Activated T-cell treated with anti-CD3 and anti-CD28 coated beads, Interleukin-2, amount 50 U/mL, for 4 hours (primary cell): Measurements from ENCODE around the gene CLASP1. TPM values are rescaled to one million over a fixed set of nuclear protein-coding genes. Genes with fewer than 3 reads are reported as not detected.
"Not testable (repeated sequence)": the region's sequence is repeated elsewhere in the genome, so short reads cannot be mapped to it uniquely, and the experiment has no call there.

Source experiments
- ATAC-seq, 2 donors: fragments of 200-7000 bp; cut with Tn5 transposase; one replicate each; pipeline ENCODE4 v1.10.0; 2021
- DNase-seq: peaks from one replicate; pipeline ENCODE4 v3.0.0-alpha.2; 2020
- H3K27me3 Mint-ChIP-seq: one replicate; pipeline ENCODE4 v1.8.0; 2021; ENCODE audit warnings: low read depth, mixed read lengths
- H3K36me3 Mint-ChIP-seq: one replicate; pipeline ENCODE4 v1.8.0; 2022; ENCODE audit warnings: mixed read lengths; ENCODE audit not compliant: insufficient read depth
- H3K4me1 Mint-ChIP-seq: one replicate; pipeline ENCODE4 v1.8.0; 2021; ENCODE audit warnings: low read depth, mixed read lengths
- H3K4me3 Mint-ChIP-seq: one replicate; pipeline ENCODE4 v1.8.0; 2021; ENCODE audit warnings: mild to moderate bottlenecking, moderate library complexity, mixed read lengths
- H3K9me3 Mint-ChIP-seq: one replicate; pipeline ENCODE4 v1.8.0; 2021; ENCODE audit warnings: mixed read lengths
- total RNA-seq, 3 donors: library from RNA; stranded (reverse); gene quantifications; one replicate each; pipeline ENCODE4 v1.2.1, GENCODE V29; 2021

Gene CLASP1
- total RNA-seq, 3 donors from 2014 or later = 48.3 to 68.2 (median 63.2) TPM

- not testable (repeated sequence) for H3K9me3 Mint-ChIP-seq, ATAC-seq, DNase-seq, H3K4me3 Mint-ChIP-seq, H3K4me1 Mint-ChIP-seq, H3K27me3 Mint-ChIP-seq
- H3K36me3 Mint-ChIP-seq = peaks cover 54% of the 10 kb centered on the region
These were observed 274.7 kb downstream of the CLASP1 start for GRCh38 chr2:121374412-121375075.

DNA sequence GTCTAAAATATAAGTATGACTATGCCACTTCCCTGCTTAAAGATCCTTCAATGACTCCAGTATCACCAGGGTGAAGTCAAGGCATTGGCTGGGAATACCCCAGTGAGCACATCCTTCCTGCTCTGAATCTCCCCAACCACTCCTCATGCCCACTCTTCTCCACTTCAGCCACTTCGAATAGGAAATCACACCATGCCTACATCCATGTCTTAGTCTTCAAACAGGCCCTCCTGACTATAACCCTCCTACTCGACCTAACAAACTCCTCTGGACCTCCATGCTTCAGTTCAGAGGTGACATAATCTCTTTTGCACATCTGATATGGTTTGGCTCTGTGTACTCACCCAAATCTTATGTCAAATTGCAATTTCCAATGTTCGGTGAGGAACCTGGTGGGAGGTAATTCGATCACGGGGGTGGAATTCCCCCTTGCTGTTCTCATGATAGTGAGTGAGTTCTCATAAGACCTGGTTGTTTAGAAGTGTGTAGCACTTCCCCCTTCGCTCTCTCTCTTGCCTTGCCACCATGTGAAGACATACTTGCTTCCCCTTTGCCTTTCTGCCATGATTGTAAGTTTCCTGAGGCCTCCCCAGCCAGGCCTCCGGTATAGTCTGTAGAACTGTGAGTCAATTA is 276.4 kb downstream of the CLASP1 start:
- peaks cover 52% of the 10 kb centered on the region for H3K36me3 Mint-ChIP-seq
- H3K4me3 Mint-ChIP-seq = no peak overlapping the region
- DNase-seq (no peak), ATAC-seq (no peak)
- no peaks in the 10 kb centered on the region for H3K4me1 Mint-ChIP-seq
- no peaks in the 10 kb centered on the region for H3K27me3 Mint-ChIP-seq
- no peaks in the 10 kb centered on the region for H3K9me3 Mint-ChIP-seq

GRCh38 chr2:121372082-121372481 is 277.2 kb downstream of the CLASP1 start:
- peaks cover 49% of the 10 kb centered on the region for H3K36me3 Mint-ChIP-seq
- no peak for DNase-seq
- no peak for ATAC-seq
- no peaks in the 10 kb centered on the region for H3K9me3 Mint-ChIP-seq
- H3K27me3 Mint-ChIP-seq = no peaks in the 10 kb centered on the region
- no peak overlapping the region for H3K4me3 Mint-ChIP-seq
- no peaks in the 10 kb centered on the region for H3K4me1 Mint-ChIP-seq

DNA sequence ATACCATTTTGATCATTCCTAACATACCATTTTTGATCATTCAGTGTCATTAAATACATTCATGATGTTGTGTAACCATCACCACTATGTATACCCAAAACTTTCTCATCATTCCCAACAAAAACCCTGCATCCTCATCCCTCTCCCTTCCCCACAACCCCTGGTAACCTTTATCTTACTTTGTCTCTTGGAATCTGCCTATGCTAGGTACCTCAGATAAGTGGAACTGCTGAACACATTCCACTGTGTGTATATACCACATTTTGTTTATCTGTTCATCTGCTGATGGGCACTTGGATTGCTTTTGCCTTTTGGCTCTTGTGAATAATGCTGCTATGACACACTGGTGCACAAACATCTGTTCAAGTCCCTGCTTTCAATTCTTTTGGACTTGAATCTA is 280.4 kb downstream of the CLASP1 start:
- no peak for ATAC-seq
- DNase-seq = no peak
- Mint-ChIP-seq H3K36me3 (peaks cover 53% of the 10 kb centered on the region), H3K4me3 (no peak overlapping the region), H3K9me3 (no peaks in the 10 kb centered on the region), H3K4me1 (no peaks in the 10 kb centered on the region), H3K27me3 (no peaks in the 10 kb centered on the region)

GRCh38 chr2:121368155-121368554 is 281.1 kb downstream of the CLASP1 start:
- DNase-seq (no peak), ATAC-seq (no peak)
- Mint-ChIP-seq H3K9me3 (no peaks in the 10 kb centered on the region), H3K4me3 (no peak overlapping the region), H3K4me1 (no peaks in the 10 kb centered on the region), H3K36me3 (peaks cover 53% of the 10 kb centered on the region), H3K27me3 (no peaks in the 10 kb centered on the region)

GRCh38 chr2:121367246-121367900 is 281.9 kb downstream of the CLASP1 start:
- no peak overlapping the region for H3K4me3 Mint-ChIP-seq
- peaks cover 48% of the 10 kb centered on the region for H3K36me3 Mint-ChIP-seq
- no peaks in the 10 kb centered on the region for H3K27me3 Mint-ChIP-seq

DNA sequence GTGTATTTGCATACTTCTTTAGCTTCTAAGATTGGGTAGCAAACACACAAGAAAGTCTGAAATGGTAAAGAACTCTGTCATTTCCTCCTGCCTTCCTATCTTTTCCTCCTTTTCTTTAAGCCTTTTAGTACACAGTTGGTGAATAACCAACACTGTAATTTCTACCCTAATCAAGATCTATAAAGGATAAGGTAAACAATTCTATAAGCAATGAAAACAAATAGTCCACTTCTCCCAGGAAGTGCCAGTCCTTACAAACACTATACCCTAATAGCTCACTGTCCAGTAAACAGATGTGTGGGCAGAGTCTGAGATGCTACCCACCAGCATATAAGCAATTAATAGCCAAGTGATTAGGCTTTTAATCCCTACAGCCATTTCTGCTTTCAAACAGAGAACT is 283.2 kb downstream of the CLASP1 start:
- no peaks in the 10 kb centered on the region for H3K9me3 Mint-ChIP-seq
- no peaks in the 10 kb centered on the region for H3K27me3 Mint-ChIP-seq
- no peak for ATAC-seq
- peaks cover 50% of the 10 kb centered on the region for H3K36me3 Mint-ChIP-seq
- no peak overlapping the region for H3K4me3 Mint-ChIP-seq
- H3K4me1 Mint-ChIP-seq = no peaks in the 10 kb centered on the region
- DNase-seq = no peak

More at GRCh38 chr2:121367246-121367900, 281.9 kb downstream of the CLASP1 start:
- ATAC-seq (no peak), DNase-seq (no peak)
- no peaks in the 10 kb centered on the region for H3K4me1 Mint-ChIP-seq
- H3K9me3 Mint-ChIP-seq = no peaks in the 10 kb centered on the region

DNA sequence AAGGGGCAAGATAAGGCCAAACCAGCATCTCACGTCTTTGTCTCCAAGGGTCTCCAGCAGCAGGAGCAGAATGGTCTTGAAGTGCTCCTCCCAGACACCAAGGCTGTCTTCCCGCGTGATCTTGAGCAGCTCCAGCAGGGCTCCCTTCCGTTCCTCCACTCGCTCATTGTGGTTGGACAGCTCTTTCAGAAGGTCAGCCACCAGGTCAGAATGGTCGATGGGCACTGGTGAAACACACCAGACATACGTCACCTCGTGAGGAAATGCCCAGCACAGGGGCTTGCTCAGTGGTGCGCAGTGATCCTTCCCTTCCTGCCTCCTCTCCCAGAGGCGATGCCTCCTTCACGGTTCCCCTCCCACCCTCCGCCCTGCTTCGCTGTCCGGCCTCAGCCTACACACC is 284.2 kb downstream of the CLASP1 start:
- H3K36me3 Mint-ChIP-seq = peaks cover 53% of the 10 kb centered on the region
- no peak for ATAC-seq

GRCh38 chr2:121363632-121364420 is 285.4 kb downstream of the CLASP1 start:
- no peaks in the 10 kb centered on the region for H3K27me3 Mint-ChIP-seq
- H3K4me1 Mint-ChIP-seq = no peaks in the 10 kb centered on the region
- H3K4me3 Mint-ChIP-seq = no peak overlapping the region
- no peak for DNase-seq
- peaks cover 50% of the 10 kb centered on the region for H3K36me3 Mint-ChIP-seq
- H3K9me3 Mint-ChIP-seq = no peaks in the 10 kb centered on the region
- ATAC-seq = no peak

More for the DNA sequence above, 284.2 kb downstream of the CLASP1 start:
- no peak for DNase-seq
- Mint-ChIP-seq H3K9me3 (no peaks in the 10 kb centered on the region), H3K27me3 (no peaks in the 10 kb centered on the region), H3K4me1 (no peaks in the 10 kb centered on the region), H3K4me3 (no peak overlapping the region)

- H3K9me3 Mint-ChIP-seq = no peaks in the 10 kb centered on the region
These were observed 286.5 kb downstream of the CLASP1 start for GRCh38 chr2:121362774-121363173.

DNA sequence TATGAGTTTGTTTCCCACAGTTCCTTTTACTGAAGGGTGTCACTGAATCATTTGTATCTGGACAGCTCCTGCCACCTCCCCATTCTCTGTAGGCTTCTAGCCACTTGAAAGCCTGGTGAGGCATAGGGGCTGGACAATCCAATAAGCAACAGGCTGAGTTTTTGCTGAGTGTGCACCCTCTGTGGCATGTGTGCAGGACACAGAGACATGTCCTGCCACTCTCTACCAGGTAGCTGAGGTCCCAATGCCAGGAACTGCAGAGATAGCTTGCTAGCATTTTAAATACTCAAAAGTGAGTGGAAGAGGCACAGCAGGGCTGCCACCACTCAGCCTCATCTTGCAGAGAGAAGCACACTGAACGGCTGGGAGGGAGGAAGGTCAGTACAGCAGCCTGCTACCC is 287.0 kb downstream of the CLASP1 start:
- peaks cover 48% of the 10 kb centered on the region for H3K36me3 Mint-ChIP-seq
- H3K9me3 Mint-ChIP-seq = no peaks in the 10 kb centered on the region
- no peaks in the 10 kb centered on the region for H3K27me3 Mint-ChIP-seq
- H3K4me3 Mint-ChIP-seq = no peak overlapping the region
- no peaks in the 10 kb centered on the region for H3K4me1 Mint-ChIP-seq
- DNase-seq (no peak), ATAC-seq (no peak)

More at GRCh38 chr2:121362774-121363173, 286.5 kb downstream of the CLASP1 start:
- Mint-ChIP-seq H3K4me3 (no peak overlapping the region), H3K27me3 (no peaks in the 10 kb centered on the region), H3K36me3 (peaks cover 47% of the 10 kb centered on the region), H3K4me1 (no peaks in the 10 kb centered on the region)
- no peak for DNase-seq
- ATAC-seq = no peak

DNA sequence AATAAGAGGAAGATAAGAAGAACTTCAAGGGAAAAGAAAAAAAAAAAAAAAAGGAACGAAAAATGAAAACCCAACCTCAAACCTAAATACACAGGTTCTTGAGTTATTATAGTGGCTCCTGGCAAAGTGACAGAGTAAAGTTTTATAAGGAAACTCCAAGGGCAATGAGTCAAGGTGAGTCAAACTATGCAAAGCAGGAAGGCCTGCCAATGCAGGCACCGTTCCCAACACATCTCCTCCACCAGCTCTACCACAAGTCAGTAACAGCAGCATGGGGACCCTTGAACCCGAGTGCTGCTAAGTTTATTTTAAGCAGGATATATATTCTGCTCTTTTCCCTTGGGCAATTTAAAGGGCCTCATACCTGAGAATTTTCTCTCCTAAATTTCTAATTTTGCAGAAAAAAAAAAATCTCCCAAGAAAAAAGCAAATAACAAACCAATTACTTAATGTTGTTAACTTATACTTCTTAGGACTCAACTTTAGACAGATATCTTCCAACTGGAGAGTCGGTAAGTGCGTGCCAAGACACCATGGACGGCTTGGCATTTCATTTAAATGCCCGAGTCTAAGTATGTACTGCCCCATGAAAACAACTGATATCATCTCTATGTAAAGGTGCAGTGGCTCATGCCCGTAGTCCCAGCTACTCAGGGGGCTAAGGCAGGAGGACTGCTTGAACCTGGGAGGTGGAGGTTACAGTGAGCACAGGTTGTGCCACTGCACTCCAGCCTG is 288.5 kb downstream of the CLASP1 start:
- H3K36me3 Mint-ChIP-seq = peaks cover 37% of the 10 kb centered on the region
- DNase-seq (no peak), ATAC-seq (no peak)
- no peaks in the 10 kb centered on the region for H3K4me1 Mint-ChIP-seq
- no peaks in the 10 kb centered on the region for H3K9me3 Mint-ChIP-seq
- H3K27me3 Mint-ChIP-seq = no peaks in the 10 kb centered on the region
- H3K4me3 Mint-ChIP-seq = no peak overlapping the region

DNA sequence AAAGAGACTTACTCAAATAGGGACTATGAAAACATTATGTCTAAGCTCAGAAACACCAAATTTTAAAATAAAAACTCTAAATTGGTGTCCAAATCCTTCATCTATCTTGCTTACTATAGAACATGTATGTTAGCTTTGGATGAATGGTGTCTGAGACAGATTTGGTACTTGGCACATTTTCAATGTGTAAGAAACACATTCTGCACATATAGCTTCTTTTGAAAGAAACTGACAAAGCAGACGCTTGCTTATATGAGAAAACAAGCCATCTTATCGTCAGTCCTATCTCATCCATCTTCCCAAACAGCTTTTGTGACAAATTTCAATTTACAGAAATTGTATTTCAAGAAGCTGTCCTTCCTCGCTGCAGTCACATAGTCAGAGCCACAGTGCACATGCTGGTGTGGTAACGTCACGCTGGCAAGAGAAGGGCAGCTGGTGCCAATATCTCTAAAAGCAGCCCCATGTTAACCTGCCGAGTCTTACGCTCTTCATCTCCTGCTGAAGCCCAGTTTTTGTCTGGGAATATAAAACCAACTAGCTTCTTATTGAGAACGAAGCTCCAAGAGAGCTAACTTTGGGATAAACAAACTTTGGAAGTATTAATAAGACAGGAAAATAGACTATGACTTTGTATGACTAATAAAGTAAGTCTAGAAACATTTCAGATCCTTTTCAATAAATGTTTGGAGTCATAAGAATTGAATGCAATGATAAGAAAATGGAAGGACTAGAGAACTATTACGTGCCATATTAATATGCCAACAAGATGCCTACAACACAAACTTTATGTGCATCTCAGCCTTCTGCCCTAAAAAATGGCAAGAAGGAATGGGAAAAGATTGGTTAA is 289.3 kb downstream of the CLASP1 start:
- Mint-ChIP-seq H3K9me3 (no peaks in the 10 kb centered on the region), H3K4me1 (no peaks in the 10 kb centered on the region), H3K4me3 (no peak overlapping the region), H3K36me3 (peaks cover 34% of the 10 kb centered on the region), H3K27me3 (no peaks in the 10 kb centered on the region)
- ATAC-seq (no peak), DNase-seq (no peak)
